Ishikawa (cell line): ENCODE data around the gene LRRC8C.

Source experiments
- CEBPB ChIP-seq: IDR thresholded peaks from 2 replicates; pipeline ENCODE4 v1.6.1; 2012
- EGR1 ChIP-seq: IDR thresholded peaks from 2 replicates; pipeline ENCODE4 v1.6.1; 2012
- EP300 ChIP-seq: IDR thresholded peaks from 2 replicates; pipeline ENCODE4 v1.6.1; 2012; ENCODE audit warnings: borderline replicate concordance
- FOXM1 ChIP-seq: IDR thresholded peaks from 2 replicates; pipeline ENCODE4 v1.6.1; 2012; ENCODE audit warnings: low read depth, borderline replicate concordance
- MAX ChIP-seq: IDR thresholded peaks from 2 replicates; pipeline ENCODE4 v1.6.1; 2012
- NFIC ChIP-seq: IDR thresholded peaks from 2 replicates; pipeline ENCODE4 v1.6.1; 2012
- RAD21 ChIP-seq: IDR thresholded peaks from 2 replicates; pipeline ENCODE4 v1.6.1; 2012; ENCODE audit warnings: low read depth
- REST ChIP-seq: IDR thresholded peaks from 2 replicates; pipeline ENCODE4 v1.6.1; 2012; ENCODE audit warnings: low read depth, mild to moderate bottlenecking
- TAF1 ChIP-seq: IDR thresholded peaks from 2 replicates; pipeline ENCODE4 v1.6.1; 2012; ENCODE audit warnings: low read depth, mild to moderate bottlenecking
- TCF12 ChIP-seq: IDR thresholded peaks from 2 replicates; pipeline ENCODE4 v1.6.1; 2012; ENCODE audit warnings: low read depth
- TEAD4 ChIP-seq: IDR thresholded peaks from 2 replicates; pipeline ENCODE4 v1.6.1; 2012
- USF1 ChIP-seq: IDR thresholded peaks from 2 replicates; pipeline ENCODE4 v1.6.1; 2012
- YY1 ChIP-seq: IDR thresholded peaks from 2 replicates; pipeline ENCODE4 v1.6.1; 2012; ENCODE audit warnings: low read depth
- ZBTB7A ChIP-seq: IDR thresholded peaks from 2 replicates; pipeline ENCODE4 v1.6.1; 2012; ENCODE audit warnings: low read depth

GRCh38 chr1:89596698-89597097, 36.2 kb upstream of the LRRC8C start:
- no peak for TF ChIP-seq TEAD4
- TF ChIP-seq MAX, result no peak
- TF ChIP-seq FOXM1, result no peak
- no peak for TF ChIP-seq TAF1
- no peak for TF ChIP-seq TCF12
- no peak for TF ChIP-seq REST
- no peak for TF ChIP-seq EP300
- no peak for TF ChIP-seq EGR1
- TF ChIP-seq YY1, result no peak
- no peak for TF ChIP-seq CEBPB
- TF ChIP-seq NFIC, result no peak
- TF ChIP-seq RAD21, result no peak
- TF ChIP-seq USF1, result no peak
- TF ChIP-seq ZBTB7A, result no peak
